ENCODE measurements around the gene EMID1.

The EMID1 gene

GRCh38 chr22:29198240-29198639, 7.5 kb upstream of the EMID1 start:
- Mint-ChIP-seq H3K27ac (ENCODE audit: low read depth) (no peak overlapping the region), H3K9me3 (no peaks in the 10 kb centered on the region), H3K36me3 (ENCODE audit: insufficient read depth) (peaks cover 1% of the 10 kb centered on the region), H3K4me1 (peaks cover 22% of the 10 kb centered on the region), H3K27me3 (no peaks in the 10 kb centered on the region), H3K4me3 (no peak overlapping the region)
- ATAC-seq (replicated peaks; ENCODE audit: extremely low read depth, poor library complexity, severe bottlenecking) (no peak), DNase-seq (ENCODE audit: low spot score in 2 of 2) (no peak)

DNA sequence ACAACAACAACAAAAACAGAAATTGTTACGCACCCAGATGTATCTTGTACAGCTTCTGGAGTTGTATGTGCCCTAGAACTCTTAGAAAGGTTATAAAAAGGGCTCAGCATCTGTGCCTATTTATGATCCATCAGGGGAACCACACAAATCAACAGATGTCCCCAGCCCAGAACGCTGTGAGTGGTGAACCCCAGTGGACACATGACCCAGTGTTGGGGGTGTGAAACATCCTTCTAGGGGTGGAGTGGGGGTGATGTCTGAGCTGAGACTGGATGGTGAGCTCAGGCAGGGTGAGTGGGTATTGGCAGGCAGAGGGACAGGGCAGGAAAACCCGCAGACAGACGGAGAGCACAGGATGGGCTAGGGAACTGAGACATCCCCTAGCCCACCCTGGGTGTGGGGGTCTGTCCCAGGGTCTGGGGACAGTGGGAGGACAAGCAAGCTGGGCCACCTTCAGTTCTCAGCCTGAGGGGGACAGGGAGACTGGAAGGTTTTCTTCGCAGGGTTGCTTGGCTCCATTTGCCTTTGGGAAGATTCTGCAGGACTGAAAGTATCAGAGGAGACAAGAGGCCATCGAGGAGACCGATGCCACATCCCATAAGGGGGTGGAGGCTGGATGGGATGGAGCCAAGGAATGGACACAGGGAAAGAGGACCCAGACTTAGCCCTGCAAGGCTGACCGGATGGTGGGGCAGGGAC, 5.8 kb upstream of the EMID1 start:
- no peak for DNase-seq (ENCODE audit: low spot score in 2 of 2)
- no peak overlapping the region for H3K4me3 Mint-ChIP-seq
- H3K36me3 Mint-ChIP-seq (ENCODE audit: insufficient read depth): peaks cover 1% of the 10 kb centered on the region
- no peaks in the 10 kb centered on the region for H3K27me3 Mint-ChIP-seq
- H3K4me1 Mint-ChIP-seq: peaks cover 29% of the 10 kb centered on the region
- H3K9me3 Mint-ChIP-seq: no peaks in the 10 kb centered on the region
- ATAC-seq (replicated peaks; ENCODE audit: extremely low read depth, poor library complexity, severe bottlenecking): no peak
- H3K27ac Mint-ChIP-seq (ENCODE audit: low read depth): peak overlapping the region; percentile 27

- no peak for DNase-seq (ENCODE audit: low spot score in 2 of 2)
- no peak overlapping the region for H3K27ac Mint-ChIP-seq (ENCODE audit: low read depth)
- H3K9me3 Mint-ChIP-seq: no peaks in the 10 kb centered on the region
- no peak overlapping the region for H3K4me3 Mint-ChIP-seq
- peaks cover 3% of the 10 kb centered on the region for H3K36me3 Mint-ChIP-seq (ENCODE audit: insufficient read depth)
- H3K27me3 Mint-ChIP-seq: no peaks in the 10 kb centered on the region
- ATAC-seq (replicated peaks; ENCODE audit: extremely low read depth, poor library complexity, severe bottlenecking): no peak
- peaks cover 29% of the 10 kb centered on the region for H3K4me1 Mint-ChIP-seq
Measured at GRCh38 chr22:29200901-29201300, 4.8 kb upstream of the EMID1 start.

GRCh38 chr22:29201782-29202181, 3.9 kb upstream of the EMID1 start:
- peaks cover 35% of the 10 kb centered on the region for H3K4me1 Mint-ChIP-seq
- peaks cover 8% of the 10 kb centered on the region for H3K27me3 Mint-ChIP-seq
- peaks cover 3% of the 10 kb centered on the region for H3K36me3 Mint-ChIP-seq (ENCODE audit: insufficient read depth)
- ATAC-seq (replicated peaks; ENCODE audit: extremely low read depth, poor library complexity, severe bottlenecking) (no peak), DNase-seq (ENCODE audit: low spot score in 2 of 2) (no peak)
- H3K9me3 Mint-ChIP-seq: no peaks in the 10 kb centered on the region
- H3K27ac Mint-ChIP-seq (ENCODE audit: low read depth): peak overlapping the region; percentile 92
- peak overlapping the region; percentile 45 for H3K4me3 Mint-ChIP-seq

DNA sequence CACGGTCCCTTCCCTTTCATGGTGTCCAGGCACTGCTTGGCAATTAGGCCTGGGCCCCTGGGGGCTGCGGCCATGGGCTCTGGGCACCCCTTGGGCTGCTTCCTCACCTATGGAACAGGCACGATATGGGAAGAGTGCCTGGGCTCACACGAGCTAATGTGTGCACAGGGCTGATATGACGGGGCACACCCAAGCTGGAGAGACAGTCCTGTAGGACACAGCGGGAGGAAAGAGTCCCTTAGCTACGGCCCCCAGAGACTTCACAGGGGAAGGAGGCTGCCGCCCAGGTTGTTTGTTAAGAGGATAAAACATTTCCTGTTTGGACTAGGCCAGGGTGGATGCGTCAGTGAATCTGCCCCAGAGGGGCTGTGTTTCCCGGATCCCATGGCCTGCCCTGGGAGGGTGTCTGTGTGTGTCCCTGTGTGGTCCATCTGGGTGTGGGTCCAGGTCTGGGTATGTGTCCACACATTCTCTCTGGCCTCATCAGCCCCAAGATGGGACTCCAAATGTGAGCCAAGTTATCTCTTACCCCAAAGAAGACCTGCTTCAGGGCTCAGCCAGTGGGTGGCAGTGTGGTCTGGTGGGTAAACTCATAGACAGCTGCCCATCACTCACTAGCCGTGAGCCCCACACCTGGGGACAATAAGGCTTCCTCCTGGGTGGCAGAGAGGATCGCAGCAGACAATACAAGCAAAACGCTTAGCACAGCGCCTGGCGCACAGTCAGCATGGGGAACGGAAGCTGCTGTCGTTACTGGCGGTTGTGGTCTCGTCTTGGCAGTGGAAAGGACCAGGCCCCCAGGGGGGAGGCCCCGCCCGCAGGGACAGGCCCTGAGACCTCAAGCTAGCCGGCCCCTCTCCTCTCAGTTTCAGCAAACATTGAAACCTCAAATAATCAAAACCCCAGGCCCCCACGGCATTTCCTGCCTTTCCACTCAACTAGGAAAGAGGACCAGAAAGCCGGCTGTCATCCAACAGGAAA, 3.2 kb upstream of the EMID1 start:
- Mint-ChIP-seq H3K36me3 (ENCODE audit: insufficient read depth) (peaks cover 3% of the 10 kb centered on the region), H3K9me3 (no peaks in the 10 kb centered on the region), H3K27me3 (peaks cover 8% of the 10 kb centered on the region), H3K27ac (ENCODE audit: low read depth) (peak overlapping the region; percentile 92), H3K4me3 (peak overlapping the region; percentile 45), H3K4me1 (peaks cover 35% of the 10 kb centered on the region)
- ATAC-seq (replicated peaks; ENCODE audit: extremely low read depth, poor library complexity, severe bottlenecking): peak; percentile 73
- peak in 1 of 2 donors; percentile 42 for DNase-seq (ENCODE audit: low spot score in 2 of 2)

DNA sequence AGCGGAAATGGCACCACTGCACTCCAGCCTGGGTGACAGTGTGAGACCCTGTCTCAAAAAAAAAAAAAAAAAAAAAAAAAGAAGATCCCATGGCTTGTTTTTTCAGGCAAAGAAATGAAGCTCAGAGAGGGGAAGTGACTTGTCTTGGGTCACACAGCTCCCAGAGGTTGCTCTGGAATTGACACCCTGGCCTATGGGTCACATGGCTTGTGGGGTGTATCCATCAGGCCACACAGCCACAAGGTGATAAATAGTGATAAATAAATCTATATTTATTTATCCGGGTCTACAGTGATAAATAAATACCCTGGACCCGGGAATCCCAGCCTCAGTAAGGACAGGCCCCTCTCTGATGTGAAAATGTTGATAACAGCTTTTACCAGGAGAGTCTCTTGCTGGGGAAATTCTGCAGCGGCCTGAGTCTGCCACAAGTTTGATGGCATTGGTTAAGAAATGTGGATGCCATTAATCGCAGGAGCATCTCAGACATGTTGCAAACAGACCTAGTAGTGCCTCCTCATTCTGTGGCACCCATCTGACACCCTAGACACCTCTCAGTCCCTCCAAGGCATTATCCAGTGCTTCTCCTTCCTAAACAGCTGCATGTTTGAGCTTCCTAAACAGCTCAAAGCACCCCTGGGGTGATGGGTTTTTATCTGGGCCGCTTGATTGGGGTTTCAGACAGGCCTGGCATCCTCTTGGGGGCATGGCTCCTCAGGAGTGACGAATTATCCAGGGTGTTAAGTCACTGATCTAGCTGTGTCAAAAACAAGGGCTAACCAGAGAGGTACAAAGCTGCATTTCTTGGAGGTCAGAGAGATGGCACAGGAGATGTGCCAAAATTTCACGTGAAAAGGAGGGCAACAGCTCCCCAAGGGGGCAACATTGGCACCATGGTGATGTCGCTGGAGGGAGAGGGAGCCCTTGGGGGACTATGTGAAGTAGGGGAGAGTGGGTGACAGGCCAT, 1.9 kb upstream of the EMID1 start:
- Mint-ChIP-seq H3K27ac (ENCODE audit: low read depth) (no peak overlapping the region), H3K27me3 (peaks cover 8% of the 10 kb centered on the region), H3K4me1 (peaks cover 35% of the 10 kb centered on the region), H3K4me3 (no peak overlapping the region), H3K36me3 (ENCODE audit: insufficient read depth) (peaks cover 3% of the 10 kb centered on the region), H3K9me3 (no peaks in the 10 kb centered on the region)
- ATAC-seq (replicated peaks; ENCODE audit: extremely low read depth, poor library complexity, severe bottlenecking) (no peak), DNase-seq (ENCODE audit: low spot score in 2 of 2) (no peak)

DNA sequence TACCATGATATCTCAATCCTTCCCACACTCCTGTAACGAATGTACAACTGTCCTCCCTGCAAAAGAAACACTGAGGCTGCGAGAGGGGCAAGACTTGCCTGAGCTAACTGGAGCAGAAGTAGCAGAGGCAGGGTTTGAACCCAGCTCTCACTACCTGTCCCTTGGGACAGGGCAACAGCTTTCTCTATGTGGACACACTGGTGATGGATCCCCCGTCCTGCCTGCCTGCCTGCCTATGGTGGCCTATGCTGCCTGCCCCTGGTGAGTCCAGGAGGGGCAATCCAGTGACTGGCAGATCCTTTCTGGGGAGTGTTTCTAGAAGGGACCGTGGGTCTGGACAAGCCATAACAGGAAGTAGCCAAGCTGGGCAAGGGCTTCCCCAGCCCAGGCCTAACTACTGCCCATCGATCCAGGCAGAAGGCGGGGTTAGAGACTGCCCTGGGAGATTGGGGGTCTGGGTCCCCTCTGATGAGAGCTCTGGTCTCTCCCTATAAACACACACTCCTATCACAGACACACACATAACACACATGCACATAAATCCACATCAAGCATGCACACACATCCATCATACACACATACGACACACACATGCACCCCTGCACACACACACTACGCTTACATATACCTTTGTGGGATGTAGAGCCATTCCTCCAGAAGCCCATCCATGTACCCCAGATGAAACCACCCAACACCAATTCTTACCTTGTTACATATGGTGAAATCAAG, 1.1 kb upstream of the EMID1 start:
- Mint-ChIP-seq H3K36me3 (ENCODE audit: insufficient read depth) (peaks cover 3% of the 10 kb centered on the region), H3K4me1 (peaks cover 35% of the 10 kb centered on the region), H3K27me3 (peaks cover 8% of the 10 kb centered on the region), H3K4me3 (peak overlapping the region; percentile 66), H3K27ac (ENCODE audit: low read depth) (no peak overlapping the region), H3K9me3 (no peaks in the 10 kb centered on the region)
- ATAC-seq (replicated peaks; ENCODE audit: extremely low read depth, poor library complexity, severe bottlenecking): no peak
- no peak for DNase-seq (ENCODE audit: low spot score in 2 of 2)

GRCh38 chr22:29205252-29205593, 473 bp upstream of the EMID1 start:
- Mint-ChIP-seq H3K4me1 (peaks cover 35% of the 10 kb centered on the region), H3K27ac (ENCODE audit: low read depth) (no peak overlapping the region), H3K27me3 (peaks cover 8% of the 10 kb centered on the region), H3K9me3 (no peaks in the 10 kb centered on the region), H3K36me3 (ENCODE audit: insufficient read depth) (peaks cover 3% of the 10 kb centered on the region), H3K4me3 (peak overlapping the region; percentile 66)
- ATAC-seq (replicated peaks; ENCODE audit: extremely low read depth, poor library complexity, severe bottlenecking) (no peak), DNase-seq (ENCODE audit: low spot score in 2 of 2) (no peak)

DNA sequence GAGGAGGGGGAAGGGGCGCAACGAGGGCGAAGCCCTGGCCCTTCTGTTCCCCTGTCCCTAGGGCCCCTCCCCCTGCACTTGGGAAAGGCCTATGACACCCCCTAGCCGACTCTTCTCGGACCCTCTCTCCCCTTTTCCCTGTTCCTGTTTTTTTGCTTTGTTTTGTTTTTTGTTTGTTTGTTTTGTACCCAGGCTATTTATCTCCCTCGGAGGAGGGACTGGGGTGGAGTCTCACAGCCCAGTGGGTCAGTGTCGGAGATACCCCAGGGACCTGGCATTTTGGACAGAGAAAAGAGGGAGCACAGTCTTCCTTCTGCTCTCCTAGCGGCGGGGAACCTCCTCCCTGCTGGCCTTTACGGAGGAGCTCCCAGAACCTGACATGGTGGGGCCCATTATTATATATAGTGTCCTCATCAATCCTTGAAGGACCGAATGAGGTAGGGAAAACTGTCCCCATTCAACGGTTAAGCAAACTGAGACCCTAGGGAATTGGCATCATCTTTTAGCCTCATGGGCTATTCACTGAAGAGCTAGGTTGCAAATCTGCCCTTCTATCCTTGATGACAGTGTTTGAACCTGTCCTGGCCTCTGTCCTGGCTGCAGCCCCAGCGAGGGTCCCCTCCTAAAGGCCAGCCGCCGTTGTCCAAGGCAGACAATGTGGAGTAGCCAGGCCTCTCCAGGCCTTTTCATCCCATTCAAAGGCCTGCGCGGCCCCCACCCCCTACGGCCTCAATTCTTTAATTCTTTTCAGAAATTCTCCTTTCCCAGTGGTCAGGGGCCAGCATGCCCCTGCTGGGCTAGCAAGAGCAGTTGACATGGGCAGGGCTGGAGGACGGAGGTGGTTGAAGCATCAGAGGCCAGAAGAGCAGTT, 911 bp downstream of the EMID1 start:
- H3K9me3 Mint-ChIP-seq: no peaks in the 10 kb centered on the region
- H3K4me3 Mint-ChIP-seq: peak overlapping the region; percentile 87
- ATAC-seq (replicated peaks; ENCODE audit: extremely low read depth, poor library complexity, severe bottlenecking) (no peak), DNase-seq (ENCODE audit: low spot score in 2 of 2) (no peak)
- H3K4me1 Mint-ChIP-seq: peaks cover 29% of the 10 kb centered on the region
- H3K27ac Mint-ChIP-seq (ENCODE audit: low read depth): peak overlapping the region; percentile 85
- peaks cover 2% of the 10 kb centered on the region for H3K36me3 Mint-ChIP-seq (ENCODE audit: insufficient read depth)
- H3K27me3 Mint-ChIP-seq: peaks cover 8% of the 10 kb centered on the region

DNA sequence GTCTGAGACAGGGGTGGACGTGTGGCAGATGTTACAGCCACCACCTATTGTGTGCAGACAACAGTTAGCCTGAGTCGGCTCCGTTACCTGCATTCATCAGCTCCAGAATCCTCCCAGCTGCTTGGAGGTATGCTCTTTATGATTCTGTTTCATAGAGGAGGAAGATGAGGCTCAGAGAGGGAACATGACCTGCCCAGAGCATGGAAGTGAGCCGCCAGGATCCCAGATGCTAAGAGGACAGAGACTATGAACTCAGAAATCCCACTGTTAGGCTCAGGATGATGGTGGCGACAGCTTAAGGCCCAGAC, 1.5 kb downstream of the EMID1 start:
- H3K27me3 Mint-ChIP-seq: peaks cover 8% of the 10 kb centered on the region
- H3K4me3 Mint-ChIP-seq: no peak overlapping the region
- no peak overlapping the region for H3K27ac Mint-ChIP-seq (ENCODE audit: low read depth)
- peaks cover 23% of the 10 kb centered on the region for H3K4me1 Mint-ChIP-seq
- no peaks in the 10 kb centered on the region for H3K9me3 Mint-ChIP-seq
- ATAC-seq (replicated peaks; ENCODE audit: extremely low read depth, poor library complexity, severe bottlenecking) (no peak), DNase-seq (ENCODE audit: low spot score in 2 of 2) (no peak)
- H3K36me3 Mint-ChIP-seq (ENCODE audit: insufficient read depth): peaks cover 2% of the 10 kb centered on the region

Measured in central memory CD8-positive, alpha-beta T cell (primary cell).